Measurements from ENCODE around the gene SORCS1.

The SORCS1 gene

DNA sequence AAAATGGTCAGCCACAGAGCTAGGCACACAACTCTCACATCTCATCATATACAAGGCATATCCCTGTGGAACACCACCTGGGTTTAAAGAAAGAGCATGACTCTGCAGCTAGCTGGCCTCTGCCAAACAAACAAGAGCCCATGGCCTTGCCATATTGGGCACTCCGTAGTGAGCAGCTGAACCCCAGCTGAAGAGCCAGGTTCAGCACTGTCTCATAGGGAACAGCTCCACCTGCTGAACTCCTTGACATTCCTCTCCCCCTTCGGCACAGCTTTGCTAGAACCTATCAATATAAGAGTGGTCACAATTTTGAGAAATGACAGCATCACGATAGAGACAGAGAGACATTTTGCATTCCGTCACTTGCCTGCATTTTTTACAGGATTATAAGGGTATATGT, 20.0 kb downstream of the SORCS1 start:
- TF ChIP-seq, protein P1, sequence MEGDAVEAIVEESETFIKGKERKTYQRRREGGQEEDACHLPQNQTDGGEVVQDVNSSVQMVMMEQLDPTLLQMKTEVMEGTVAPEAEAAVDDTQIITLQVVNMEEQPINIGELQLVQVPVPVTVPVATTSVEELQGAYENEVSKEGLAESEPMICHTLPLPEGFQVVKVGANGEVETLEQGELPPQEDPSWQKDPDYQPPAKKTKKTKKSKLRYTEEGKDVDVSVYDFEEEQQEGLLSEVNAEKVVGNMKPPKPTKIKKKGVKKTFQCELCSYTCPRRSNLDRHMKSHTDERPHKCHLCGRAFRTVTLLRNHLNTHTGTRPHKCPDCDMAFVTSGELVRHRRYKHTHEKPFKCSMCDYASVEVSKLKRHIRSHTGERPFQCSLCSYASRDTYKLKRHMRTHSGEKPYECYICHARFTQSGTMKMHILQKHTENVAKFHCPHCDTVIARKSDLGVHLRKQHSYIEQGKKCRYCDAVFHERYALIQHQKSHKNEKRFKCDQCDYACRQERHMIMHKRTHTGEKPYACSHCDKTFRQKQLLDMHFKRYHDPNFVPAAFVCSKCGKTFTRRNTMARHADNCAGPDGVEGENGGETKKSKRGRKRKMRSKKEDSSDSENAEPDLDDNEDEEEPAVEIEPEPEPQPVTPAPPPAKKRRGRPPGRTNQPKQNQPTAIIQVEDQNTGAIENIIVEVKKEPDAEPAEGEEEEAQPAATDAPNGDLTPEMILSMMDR (IDR thresholded peaks at IDR 0.05; ENCODE audit: low read depth, low read length), result no peak
- no peak overlapping the region for H3K4me3 ChIP-seq (ENCODE audit: low read depth, low read length)

DNA sequence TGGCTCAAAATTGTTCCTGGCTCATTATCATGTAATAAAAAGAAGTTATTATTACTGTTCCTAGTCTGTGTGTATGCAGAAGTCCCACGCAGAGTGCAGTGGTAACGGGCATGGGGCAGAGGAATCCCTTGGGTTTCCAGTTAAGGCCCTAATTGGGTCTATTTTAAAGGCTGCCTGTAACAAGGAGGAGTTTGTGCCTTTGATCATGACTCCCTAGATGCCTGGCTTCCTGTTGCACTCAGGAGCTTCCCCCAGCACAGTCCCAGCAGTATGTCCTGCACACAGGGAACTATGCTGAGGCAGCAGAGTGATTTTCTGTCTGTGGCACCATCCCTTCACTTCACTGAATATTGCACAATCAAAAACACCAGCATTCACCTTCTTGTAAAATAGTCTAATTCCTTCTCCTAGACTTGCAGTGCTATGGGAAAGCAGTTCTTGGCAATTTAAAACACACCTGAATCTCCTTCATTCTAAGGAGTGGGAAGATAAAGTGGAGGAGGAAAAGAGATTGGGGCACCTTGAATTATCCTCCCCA, 22.9 kb downstream of the SORCS1 start:
- no peak overlapping the region for H3K4me3 ChIP-seq (ENCODE audit: low read depth, low read length)
- TF ChIP-seq, protein P1 (IDR thresholded peaks at IDR 0.05; ENCODE audit: low read depth, low read length), result no peak

DNA sequence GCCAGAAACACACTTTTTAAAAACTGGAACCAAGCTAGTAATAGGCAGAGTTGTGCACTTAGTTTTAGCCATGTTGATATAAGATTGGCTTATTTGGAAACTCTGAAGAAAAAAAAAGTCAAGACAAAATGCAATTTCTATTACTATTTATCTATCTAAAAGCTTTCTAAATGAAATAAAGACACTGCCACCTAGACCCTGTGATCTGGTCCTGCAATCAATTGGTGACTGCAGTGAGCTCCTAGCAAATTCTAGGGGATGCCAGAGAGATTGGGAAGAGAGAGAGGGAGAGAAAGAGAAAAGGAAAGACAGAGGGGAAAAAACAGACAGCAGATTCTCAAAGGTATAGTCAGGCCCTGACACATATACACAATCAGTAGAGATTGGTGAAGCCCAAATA, 25.3 kb downstream of the SORCS1 start:
- no peak overlapping the region for H3K4me3 ChIP-seq (ENCODE audit: low read depth, low read length)
- TF ChIP-seq, protein P1 (IDR thresholded peaks at IDR 0.05; ENCODE audit: low read depth, low read length), result no peak

DNA sequence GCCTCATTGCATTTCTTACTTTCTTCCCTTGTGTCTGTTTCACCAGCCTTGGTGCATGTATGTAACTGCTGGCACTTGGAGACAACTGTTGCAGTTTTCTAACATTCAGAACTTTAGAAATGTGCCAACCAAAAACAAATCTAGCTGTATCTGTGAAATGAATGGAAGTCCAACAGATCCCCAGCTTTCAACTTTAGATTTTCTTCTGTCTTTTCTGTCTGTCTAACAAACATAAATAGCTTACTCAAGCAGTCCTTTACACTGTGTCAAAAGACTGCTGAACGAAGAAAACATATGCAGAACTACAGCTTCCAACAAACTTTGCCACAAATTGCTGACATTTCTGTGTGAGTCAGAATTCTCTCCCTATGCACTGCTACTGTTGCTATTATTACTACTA, 30.9 kb downstream of the SORCS1 start:
- H3K4me3 ChIP-seq (ENCODE audit: low read depth, low read length), result no peak overlapping the region
- TF ChIP-seq, protein P1 (IDR thresholded peaks at IDR 0.05; ENCODE audit: low read depth, low read length), result no peak

DNA sequence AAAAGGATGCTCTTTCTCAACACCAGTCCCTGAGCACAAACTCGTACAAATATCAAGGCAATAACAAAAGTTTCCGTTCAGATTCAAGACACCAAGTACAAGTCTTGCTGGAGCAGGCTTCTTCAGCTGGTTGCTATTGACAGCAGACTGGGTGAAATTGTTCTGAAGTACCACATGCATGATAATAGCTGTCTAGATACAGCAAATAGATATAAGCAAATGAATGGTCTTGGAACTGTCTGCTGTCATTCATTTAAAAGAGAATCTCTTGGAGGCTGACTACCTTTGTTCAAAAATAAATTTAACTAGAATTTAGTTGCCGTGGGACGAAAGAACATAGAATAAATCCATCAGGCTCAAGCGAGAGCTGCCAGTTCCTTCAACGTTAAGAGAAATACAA, 35.5 kb downstream of the SORCS1 start:
- TF ChIP-seq, protein P1 (IDR thresholded peaks at IDR 0.05; ENCODE audit: low read depth, low read length), result no peak
- H3K4me3 ChIP-seq (ENCODE audit: low read depth, low read length), result no peak overlapping the region

DNA sequence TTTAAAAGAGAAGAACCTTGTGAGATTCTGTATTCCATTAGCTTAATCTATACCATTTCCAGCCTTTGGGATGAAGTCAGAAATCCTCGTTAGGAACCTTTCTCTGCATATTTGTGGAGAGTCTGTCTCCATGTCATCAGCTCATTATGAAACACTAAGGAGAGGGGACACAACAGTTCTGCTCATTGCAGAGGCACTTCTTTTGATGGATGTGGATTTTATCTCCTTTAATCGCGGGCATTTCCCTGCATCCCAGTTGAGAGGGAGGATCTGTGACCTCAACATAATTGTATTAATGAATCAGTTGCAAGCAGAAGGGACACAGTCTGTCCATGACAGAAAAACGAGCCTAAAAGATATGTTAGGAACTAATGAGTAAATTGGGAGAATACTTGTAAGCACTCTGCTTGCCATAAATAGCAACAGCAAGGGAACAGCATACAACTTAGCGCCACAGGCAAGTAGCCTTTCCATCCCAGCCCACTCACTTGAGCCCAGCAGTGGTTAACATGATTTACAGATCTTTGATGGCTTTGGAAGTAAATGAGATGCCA, 37.9 kb downstream of the SORCS1 start:
- H3K4me3 ChIP-seq (ENCODE audit: low read depth, low read length), result no peak overlapping the region
- TF ChIP-seq, protein P1 (IDR thresholded peaks at IDR 0.05; ENCODE audit: low read depth, low read length), result no peak

DNA sequence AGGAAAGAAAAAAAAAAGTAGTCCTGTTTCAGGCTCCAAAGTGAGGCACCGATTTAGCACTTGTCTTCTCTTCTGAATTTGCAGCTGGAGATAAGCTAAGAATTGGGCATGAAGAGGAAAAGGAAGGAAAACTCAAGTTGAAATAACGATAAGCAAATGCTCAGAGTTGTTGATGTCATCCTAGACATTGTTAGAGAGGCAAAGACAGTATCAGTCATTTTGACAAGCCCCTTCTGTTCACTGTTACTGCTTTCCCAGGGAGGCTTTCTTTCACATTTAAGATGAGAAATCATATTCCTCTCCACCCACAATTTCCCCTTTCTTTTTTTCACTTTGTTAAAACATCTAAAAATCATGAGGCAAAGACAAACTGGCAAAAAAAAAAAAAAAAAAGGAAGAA, 41.8 kb downstream of the SORCS1 start:
- TF ChIP-seq, protein P1 (IDR thresholded peaks at IDR 0.05; ENCODE audit: low read depth, low read length), result no peak
- H3K4me3 ChIP-seq (ENCODE audit: low read depth, low read length), result no peak overlapping the region

Measured in WI38 (cell line).